ENCODE results near the gene LIPE.

Gene LIPE

DNA sequence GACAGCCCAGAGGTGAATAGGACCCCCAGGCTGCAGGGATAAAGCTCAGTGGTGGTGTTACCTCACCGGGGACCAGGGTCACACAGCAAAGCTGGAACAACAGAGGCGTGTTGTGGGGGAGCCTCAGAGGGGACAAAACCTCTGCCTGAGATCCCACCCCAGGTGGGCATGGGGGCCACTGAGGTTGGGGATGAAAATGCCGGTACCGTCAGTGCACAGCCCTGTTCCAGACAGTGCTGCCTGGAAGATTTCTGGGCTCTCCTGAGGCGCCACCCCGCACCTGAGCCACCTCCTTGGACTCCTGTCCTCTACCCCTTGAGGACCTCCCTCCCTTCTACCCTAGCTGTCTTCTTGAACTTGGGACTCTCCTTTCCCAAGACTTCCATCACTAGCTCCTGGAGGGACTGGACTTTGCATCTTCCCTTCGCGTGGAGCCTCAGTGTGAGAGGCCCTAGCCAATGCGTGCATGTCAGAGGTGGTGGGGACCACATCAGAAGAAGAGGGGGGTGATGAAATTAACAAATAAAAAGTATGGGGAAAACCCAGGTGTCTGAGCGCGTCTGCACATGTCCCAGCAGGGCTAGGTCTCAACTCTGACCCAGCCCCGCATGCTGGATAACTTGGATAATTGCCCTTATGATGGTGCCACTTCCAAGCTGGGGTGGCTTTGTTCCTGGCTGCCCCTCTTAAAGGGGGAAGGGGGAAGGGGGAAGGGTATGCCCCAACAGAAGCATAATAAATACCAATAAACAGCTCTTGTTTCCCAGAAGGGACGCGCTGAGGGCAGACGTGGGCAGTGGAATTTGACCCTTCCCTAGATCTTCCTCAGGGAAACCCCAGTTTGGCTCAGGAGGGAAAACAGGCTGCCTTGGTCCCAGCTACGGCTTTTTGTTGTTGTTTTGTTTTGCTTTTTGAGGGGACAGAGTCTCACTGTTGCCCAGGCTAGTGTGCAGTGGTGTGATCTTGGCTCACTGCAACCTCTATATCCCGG, 48.7 kb downstream of the LIPE start:
- no peak for DNase-seq

DNA sequence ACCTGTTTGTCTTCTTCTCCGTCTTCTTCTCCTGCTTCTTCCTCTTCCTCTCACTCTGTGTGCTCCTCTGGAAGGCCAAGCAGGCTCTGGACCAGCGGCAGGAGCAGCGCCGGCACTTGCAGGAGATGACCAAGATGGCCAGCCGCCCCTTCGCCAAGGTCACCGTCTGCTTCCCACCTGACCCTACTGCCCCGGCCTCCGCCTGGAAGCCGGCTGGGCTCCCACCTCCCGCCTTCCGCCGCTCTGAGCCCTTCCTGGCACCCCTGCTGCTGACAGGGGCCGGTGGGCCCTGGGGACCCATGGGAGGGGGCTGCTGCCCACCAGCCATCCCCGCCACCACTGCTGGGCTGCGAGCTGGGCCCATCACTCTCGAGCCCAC, 51.0 kb downstream of the LIPE start:
- no peak for DNase-seq

DNA sequence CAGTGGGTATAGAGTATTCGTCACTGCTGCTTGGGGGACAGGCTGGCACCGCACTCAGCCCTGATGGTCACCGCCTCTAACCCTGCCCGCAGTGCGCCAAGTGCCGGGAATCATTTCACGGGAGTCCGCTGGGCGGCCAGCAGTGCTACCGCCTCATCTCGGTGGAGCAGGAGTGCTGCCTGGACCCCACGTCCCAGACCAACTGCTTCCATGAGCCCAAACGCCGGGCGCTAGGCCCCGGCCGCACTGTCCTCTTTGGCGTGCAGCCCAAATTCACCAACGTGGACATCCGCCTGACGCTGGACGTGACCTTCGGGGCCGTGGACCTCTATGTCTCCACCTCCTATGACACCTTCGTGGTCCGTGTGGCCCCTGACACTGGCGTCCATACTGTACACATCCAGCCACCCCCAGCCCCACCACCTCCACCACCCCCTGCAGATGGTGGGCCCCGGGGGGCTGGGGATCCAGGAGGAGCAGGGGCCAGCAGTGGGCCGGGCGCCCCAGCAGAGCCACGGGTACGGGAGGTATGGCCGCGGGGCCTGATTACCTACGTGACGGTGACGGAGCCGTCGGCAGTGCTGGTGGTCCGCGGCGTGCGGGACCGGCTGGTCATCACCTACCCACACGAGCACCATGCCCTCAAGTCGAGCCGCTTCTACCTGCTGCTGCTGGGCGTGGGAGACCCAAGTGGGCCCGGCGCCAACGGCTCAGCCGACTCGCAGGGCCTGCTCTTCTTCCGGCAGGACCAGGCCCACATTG, 51.6 kb downstream of the LIPE start:
- no peak for DNase-seq

DNA sequence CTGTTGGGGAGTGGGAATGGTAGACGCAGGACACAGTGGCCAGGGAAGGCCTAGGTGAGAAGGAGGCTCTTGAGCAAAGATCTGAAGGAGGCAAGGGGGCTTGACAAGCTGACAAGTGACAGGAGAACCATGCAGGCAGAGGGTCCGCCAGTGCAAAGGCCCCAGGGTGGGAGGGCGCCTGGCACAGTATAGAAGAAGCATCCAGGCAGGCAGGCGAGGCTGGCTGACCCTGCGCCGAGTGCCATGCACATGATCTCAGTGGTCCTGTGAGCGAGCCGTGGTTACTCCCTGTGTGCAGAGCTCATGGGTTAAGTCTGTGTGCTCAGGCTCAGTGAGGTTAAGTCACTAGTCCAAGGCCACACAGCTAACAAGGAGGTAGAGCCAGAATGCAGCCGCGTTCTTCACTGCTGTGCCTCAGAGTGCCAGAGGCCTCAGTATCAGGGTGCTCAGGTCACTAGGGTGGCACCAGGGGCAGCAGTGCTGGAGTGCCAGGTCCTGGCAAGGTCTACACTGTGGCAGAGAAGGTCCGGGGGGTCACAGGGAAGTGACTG, 52.3 kb downstream of the LIPE start:
- no peak for DNase-seq

DNA sequence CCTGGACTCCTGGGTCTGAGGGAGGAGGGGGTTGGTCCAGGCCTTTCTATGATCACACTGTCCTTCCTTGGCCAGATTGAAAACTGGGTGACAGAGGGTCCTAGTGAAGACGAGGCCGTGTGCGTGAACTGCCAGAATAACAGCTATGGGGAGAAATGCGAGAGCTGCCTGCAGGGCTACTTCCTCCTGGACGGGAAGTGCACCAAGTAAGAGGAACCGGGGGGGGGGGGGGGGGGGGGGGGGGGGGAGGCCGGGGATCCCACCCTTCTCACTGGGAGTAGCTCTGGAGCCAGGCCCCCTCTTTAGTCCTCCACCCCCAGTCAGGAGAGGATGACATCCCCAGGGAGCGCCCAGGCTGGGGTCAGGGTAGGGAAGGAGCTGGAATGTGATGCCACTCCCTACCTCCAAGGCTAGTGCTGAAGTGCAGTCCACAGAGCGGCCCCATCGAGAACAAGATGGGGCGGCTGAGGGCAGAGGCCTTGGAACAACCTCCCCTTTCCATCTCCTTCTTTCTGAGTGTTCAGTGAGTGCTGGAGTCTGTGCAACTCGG, 56.5 kb downstream of the LIPE start:
- DNase-seq, result no peak

DNA sequence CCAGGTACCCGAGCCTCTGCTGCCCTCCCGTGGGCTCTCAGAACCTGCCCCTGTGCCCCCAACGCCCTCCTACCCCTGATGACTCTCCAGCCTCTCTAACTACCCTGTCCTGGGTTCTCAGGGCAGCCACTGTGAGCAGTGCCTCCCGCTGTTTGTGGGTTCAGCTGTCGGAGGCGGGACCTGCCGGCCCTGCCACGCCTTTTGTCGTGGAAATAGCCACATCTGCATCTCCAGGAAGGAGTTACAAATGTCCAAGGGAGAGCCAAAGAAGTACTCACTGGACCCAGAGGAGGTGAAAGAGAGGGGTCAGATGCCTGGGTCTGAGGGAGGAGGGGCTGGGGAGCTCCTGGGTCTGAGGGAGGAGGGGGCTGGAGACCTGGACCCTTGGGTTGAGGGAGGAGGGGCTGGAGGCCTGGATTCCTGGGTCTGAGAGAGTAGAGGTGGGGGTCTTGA, 57.1 kb downstream of the LIPE start:
- no peak for DNase-seq

DNA sequence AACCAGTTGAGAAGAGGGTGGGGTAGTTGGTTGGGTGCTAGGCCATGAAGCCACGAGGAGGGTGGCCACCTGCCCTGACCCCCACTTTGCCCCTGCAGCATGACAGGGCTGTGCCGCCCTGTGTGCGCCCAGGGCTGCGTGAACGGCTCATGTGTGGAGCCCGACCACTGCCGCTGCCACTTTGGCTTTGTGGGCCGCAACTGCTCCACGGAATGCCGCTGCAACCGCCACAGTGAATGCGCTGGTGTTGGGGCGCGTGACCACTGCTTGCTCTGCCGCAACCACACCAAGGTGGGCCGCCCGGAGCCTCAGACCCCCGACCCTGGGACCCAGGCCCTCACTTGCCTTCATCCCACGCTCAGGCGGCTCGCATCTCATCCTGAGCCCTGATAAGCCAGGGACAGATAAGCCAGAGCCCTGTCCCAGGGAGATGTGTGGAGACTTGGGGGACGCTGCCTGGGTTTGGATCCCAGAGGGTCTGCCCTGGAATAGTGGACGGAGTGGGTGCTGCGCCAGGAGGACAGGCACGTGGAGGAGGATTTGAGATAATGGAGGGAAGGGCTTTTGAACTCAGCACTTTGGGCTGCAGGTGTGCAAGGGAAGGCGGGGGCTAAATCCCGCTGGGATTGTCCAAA, 57.6 kb downstream of the LIPE start:
- no peak for DNase-seq

DNA sequence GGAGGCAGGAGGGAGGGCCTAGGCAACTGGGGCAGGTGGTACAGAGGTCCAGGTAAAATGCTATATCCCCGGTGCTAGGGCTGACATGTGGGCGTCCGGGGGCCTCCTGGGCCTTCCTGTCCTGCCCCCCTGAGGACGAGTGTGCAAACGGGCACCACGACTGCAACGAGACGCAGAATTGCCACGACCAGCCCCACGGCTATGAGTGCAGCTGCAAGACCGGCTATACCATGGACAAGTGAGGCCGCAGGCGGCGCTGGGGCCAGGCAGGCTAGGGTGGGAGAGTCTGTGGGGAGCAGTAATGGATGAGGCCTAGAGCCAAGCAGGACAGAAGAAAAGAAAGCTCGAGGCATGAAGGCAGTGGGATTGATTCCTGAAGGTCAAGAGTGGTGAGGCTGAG, 58.4 kb downstream of the LIPE start:
- no peak for DNase-seq

DNA sequence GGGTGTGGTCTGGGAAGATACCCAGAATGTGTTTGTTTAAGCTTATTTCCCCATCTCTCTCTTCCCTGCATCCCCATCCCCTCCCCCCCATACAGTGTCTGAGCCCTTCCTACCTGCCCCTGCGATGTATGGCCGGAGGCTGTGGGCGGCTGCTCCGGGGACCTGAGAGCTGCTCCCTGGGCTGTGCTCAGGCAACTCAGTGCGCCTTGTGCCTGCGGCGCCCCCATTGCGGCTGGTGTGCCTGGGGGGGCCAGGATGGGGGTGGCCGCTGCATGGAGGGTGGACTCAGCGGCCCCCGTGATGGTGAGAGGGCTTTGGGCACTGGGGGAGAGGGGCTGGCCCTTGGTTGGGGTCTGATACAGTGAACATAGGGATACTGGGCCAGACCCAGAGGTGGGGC, 58.8 kb downstream of the LIPE start:
- DNase-seq, result no peak

DNA sequence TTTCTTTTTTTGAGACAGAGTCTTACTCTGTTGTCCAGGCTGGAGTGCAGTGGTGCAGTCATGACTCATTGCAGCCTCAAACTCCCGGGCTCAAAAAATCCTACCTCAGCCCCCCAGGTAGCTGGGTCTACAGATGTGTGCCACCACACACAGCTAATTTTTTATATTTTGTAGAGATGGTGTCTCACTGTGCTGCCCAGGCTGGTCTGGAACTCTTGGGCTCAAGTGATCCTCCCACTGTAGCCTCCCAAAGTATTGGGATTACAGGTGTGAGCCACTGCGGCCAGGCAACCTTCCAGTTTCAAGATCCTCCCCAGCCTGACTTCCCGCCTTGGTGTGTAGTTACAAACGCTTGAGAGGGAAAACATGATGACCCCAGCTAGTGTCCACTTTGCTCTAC, 59.3 kb downstream of the LIPE start:
- no peak for DNase-seq

DNA sequence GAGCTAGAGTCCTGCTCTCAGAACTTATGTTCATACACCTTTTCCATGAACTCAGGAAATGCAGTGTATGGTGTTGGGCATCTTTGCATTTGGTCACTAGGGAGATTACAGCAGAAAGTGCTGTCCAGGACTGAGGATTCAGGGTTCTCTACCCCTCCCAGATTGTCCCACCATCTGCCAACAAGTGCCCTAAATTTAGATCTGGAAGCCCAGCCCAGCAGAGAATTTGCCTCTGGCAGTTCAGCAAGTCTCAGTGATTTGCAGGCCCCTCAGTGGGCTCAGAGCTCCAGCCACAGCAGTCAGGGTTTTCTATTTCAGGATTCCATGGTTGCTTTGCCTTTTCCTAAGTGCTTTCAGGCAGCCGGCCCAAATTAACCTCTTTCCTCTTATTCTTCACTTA, 60.5 kb downstream of the LIPE start:
- no peak for DNase-seq

DNA sequence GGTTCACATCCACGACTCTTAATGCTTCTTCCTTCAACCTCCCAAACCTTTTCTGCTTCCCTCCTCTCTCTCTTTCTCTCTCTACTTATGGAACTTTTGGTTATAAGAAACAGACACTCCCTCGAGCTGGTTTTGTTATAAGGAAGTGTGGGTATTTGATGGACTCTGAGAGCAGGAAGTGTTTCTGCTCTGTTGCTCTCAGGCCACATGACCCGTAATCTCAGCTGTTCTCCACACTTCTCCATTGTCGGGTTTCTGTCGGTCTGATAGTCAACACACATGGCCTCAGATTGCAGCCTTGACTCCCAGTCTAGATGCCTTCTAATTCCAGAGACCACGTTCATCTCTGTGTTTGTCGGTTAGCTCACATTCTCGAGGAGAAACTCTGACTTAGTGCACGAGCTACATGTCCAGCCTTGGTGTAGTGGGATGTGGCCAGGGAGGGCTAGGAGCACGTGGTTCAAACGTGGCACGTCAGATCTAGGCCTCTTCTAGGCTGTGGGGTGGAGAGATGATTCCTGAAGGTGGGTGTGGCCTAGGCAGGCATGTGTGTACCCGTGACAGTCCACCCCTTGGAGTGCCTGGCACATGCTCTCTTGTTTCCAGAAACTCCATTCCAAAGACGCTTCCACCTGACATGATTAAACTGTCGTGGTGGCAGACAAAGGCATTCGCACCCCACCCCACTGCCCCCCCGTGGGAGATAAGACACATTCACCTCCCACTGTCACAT, 63.4 kb downstream of the LIPE start:
- no peak for DNase-seq

DNA sequence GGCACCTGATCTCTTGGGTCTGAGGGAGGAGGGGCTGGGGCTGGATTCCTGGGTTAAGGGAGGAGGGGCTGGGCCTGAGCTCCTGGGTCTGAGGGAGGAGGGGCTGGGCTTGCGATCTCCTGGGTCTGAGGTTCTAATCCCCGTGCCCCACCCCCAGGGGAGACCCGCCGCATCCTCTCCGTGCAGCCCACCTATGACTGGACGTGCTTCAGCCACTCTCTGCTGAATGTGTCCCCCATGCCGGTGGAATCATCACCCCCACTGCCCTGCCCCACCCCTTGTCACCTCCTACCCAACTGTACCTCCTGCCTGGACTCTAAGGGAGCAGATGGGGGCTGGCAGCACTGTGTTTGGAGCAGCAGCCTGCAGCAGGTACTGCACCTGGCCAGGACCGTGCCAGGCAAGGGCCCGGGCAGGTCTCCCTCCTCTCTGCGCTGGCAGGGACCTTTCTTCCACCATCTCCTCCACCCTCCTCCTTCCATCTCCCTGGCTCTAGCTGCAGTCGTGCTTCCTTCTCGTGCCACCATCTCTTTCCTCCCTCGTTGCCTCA, 64.2 kb downstream of the LIPE start:
- no peak for DNase-seq

DNA sequence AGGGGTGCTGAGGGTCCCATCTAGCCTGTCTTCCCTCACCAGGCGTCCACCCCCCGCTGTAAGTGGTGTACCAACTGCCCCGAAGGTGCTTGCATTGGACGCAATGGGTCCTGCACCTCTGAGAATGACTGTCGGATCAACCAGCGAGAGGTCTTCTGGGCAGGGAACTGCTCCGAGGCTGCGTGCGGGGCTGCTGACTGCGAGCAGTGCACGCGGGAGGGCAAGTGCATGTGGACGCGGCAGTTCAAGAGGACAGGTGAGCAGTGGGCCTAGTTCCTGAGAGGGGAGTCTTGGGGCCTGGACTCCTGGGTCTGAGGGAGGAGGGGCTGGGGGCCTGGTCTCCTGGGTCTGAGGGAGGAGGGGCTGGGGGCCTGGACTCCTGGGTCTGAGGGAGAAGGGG, 64.8 kb downstream of the LIPE start:
- DNase-seq, result no peak

DNA sequence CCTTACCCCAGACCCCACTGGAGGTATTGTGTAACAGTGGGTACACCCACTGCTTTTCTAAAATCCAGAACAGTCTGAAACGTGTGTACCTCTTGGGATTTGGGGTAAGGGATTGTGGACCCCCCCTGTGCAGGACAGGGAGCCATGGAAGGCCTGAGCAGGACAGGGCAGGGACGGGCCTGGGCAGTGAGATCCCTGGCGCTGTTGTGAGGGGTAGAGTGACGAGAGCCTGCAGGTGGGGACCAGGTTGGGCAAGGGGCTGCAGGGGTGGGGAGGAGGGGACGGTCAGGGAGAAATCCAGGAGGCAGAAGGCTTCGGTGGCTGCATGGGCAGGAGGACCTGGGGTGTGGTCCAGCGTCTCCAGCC, 65.7 kb downstream of the LIPE start:
- no peak for DNase-seq

DNA sequence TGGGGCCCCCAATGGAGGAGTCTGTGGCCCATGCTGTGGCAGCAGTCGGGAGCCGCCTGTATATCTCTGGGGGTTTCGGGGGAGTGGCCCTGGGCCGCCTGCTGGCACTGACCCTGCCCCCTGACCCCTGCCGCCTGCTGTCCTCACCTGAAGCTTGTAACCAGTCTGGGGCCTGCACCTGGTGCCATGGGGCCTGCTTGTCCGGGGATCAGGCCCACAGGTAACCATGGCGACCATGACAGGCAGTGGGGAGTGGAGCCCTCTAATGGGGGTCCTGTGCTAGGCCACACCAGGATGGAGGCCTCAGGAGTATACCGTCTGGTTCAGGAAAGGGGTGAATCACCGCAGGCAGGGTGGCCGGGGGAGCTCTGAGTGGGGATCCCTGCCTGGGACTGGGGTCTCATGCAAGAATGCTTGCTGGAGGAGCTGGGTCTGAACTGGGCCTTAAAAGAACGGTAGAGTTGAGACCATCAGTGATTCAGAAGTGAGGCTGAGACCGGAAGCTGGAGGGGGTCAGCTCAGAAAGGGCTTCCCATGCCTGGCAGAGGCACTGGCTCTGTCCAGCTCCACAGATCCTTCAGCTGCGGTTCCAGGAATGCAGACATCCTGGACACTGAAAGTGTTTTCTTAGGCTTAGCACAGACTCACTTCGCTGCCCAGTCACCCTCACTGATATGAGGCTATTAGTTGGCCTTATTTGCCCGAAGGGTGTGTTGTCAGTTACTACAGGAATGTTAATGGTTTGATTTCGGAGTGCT, 66.2 kb downstream of the LIPE start:
- DNase-seq, result no peak

DNA sequence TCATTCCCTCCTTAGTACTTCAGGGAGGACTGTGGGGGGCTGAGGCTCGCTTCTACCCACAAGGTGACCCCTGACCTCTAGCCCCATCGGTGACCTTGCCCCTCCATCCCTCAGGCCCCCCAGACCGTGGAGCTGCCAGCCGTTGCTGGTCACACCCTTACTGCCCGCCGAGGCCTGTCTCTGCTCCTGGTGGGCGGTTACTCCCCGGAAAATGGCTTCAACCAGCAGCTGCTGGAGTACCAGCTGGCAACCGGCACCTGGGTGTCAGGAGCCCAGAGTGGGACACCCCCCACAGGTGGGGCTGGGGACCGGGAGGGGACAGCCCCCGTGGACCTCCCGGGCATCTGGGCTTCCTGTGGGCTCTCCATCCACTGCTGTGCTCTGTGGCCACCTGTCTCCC, 69.9 kb downstream of the LIPE start:
- DNase-seq, result no peak

DNA sequence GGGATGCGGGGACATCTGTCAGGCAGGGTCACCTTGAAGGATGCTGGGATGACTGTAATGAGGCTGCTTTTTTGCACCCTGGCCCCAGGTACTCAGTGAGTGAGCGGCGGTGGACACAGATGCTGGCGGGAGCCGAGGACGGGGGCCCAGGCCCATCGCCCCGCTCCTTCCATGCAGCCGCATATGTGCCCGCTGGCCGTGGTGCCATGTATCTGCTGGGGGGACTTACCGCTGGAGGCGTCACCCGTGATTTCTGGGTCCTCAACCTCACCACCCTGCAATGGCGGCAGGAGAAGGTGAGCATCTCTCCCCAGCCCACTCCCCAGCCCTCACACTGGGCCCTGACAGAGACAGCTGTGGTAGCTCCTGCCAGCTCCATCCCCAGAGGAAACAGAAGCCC, 70.5 kb downstream of the LIPE start:
- no peak for DNase-seq

DNA sequence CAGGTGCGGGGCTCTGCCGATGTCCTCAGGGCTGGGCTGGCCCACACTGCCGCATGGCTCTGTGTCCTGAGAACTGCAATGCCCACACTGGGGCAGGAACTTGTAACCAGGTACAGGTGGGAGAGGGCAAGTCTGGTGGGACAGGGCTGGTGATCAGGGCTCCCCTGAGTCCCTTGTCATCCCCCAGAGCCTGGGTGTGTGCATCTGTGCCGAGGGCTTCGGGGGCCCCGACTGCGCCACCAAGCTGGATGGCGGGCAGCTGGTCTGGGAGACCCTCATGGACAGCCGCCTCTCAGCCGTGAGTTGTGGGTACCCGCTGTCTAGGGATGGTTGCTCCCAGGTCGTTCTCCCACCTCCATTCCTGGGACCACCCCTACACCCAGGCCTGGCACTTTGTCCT, 71.3 kb downstream of the LIPE start:
- no peak for DNase-seq

DNA sequence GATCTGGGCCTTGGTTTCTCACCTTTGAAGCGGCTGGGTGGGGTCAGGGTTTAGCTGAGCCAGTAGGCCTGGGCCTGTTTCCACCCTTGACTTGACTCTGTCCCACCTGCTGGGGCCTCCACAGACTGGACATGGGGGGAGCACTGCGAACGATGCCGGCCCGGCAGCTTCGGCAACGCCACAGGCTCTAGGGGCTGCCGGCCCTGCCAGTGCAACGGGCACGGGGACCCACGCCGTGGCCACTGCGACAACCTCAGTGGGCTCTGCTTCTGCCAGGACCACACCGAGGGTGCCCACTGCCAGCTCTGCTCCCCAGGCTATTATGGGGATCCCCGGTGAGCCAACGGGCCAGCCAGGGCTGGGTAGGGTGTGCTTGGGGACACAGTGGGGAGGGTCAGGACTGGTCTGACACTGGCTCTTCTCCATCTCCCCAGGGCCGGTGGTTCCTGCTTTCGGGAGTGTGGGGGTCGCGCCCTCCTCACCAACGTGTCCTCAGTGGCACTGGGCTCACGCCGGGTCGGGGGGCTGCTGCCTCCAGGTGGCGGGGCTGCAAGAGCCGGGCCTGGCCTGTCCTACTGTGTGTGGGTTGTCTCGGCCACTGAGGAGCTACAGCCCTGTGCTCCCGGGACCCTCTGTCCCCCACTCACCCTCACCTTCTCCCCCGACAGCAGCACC, 73.7 kb downstream of the LIPE start:
- no peak for DNase-seq

Measured in NCI-H446 (cell line).